ENCODE results near the gene THBS2.

THBS2 gene

GRCh38 chr6:169172456-169172855, 81.2 kb downstream of the THBS2 start:
- no peak for DNase-seq
- Mint-ChIP-seq H3K27ac (no peak overlapping the region), H3K36me3 (ENCODE audit: low read depth) (no peaks in the 10 kb centered on the region), H3K4me3 (no peak overlapping the region), H3K9me3 (no peaks in the 10 kb centered on the region), H3K27me3 (peaks cover 2% of the 10 kb centered on the region), H3K4me1 (ENCODE audit: low read depth) (no peaks in the 10 kb centered on the region)

DNA sequence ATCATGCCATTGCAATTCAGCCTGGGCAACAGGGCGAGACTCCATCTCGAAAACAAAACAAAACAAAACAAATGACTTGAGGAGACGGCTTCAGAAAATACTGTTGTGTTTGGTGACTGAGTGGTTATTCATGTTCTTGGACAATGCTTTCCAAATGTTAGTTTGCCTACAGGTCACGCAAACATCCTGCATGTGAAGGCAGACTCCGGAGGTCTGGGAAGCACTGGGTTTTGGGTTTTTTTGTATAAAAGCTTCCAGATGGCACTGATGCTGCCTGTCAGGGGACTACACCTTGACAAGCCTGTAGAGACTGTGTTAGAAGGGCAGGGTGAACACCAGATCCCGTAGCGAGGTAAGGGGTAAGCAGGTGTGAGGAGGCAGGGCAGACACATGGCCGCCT, 81.7 kb downstream of the THBS2 start:
- no peak overlapping the region for H3K27ac Mint-ChIP-seq
- no peaks in the 10 kb centered on the region for H3K36me3 Mint-ChIP-seq (ENCODE audit: low read depth)
- no peak overlapping the region for H3K4me3 Mint-ChIP-seq
- no peak for DNase-seq
- H3K4me1 Mint-ChIP-seq (ENCODE audit: low read depth) = no peaks in the 10 kb centered on the region
- H3K27me3 Mint-ChIP-seq = peaks cover 2% of the 10 kb centered on the region
- no peaks in the 10 kb centered on the region for H3K9me3 Mint-ChIP-seq

DNA sequence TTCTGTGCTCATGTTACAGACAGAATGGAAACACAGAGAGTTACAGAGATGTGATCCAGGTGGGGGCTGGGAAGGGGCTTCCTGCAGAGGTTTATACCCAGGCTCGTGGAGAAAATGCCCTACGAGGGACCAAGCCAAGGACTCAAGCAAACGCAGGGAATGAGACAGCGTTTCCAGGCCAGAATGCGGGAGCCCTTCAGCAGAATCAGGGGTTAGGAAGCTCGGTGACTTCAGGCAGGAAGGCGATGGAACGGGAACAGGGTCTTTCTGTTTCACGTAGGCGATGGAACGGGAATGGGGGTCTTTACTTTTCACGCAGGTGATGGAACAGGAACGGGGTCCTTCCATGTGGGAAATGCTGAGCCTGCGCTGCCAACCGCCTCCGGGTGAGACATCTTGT, 82.6 kb downstream of the THBS2 start:
- H3K9me3 Mint-ChIP-seq = no peaks in the 10 kb centered on the region
- H3K4me1 Mint-ChIP-seq (ENCODE audit: low read depth) = no peaks in the 10 kb centered on the region
- DNase-seq = no peak
- peaks cover 2% of the 10 kb centered on the region for H3K27me3 Mint-ChIP-seq
- H3K27ac Mint-ChIP-seq = no peak overlapping the region
- H3K36me3 Mint-ChIP-seq (ENCODE audit: low read depth) = no peaks in the 10 kb centered on the region
- H3K4me3 Mint-ChIP-seq = no peak overlapping the region

DNA sequence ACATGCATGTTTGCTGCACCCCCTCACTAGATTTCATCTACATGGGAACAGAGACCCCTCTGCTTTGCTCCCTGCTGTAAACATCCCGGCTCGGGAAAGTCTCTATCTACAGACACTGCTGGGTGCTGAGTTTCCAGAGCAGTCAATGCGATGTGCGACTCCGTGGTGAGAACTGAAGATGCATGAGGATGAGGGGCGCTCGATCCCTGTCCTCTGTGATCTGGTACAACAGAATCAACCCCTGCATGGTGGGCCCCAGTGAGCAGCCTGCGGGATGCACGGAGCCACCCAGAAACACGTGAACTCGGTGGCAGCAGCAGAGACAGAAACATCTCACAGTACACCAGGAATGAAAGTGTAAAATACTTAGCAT, 83.1 kb downstream of the THBS2 start:
- no peak for DNase-seq
- Mint-ChIP-seq H3K4me3 (no peak overlapping the region), H3K4me1 (ENCODE audit: low read depth) (no peaks in the 10 kb centered on the region), H3K27ac (no peak overlapping the region), H3K36me3 (ENCODE audit: low read depth) (no peaks in the 10 kb centered on the region), H3K9me3 (no peaks in the 10 kb centered on the region), H3K27me3 (peaks cover 2% of the 10 kb centered on the region)

GRCh38 chr6:169169941-169170582, 83.6 kb downstream of the THBS2 start:
- no peak for DNase-seq
- Mint-ChIP-seq H3K27ac (no peak overlapping the region), H3K4me3 (no peak overlapping the region), H3K9me3 (no peaks in the 10 kb centered on the region), H3K36me3 (ENCODE audit: low read depth) (no peaks in the 10 kb centered on the region), H3K4me1 (ENCODE audit: low read depth) (no peaks in the 10 kb centered on the region), H3K27me3 (no peaks in the 10 kb centered on the region)

- Mint-ChIP-seq H3K4me1 (ENCODE audit: low read depth) (no peaks in the 10 kb centered on the region), H3K4me3 (no peak overlapping the region), H3K27ac (no peak overlapping the region), H3K36me3 (ENCODE audit: low read depth) (no peaks in the 10 kb centered on the region), H3K9me3 (no peaks in the 10 kb centered on the region), H3K27me3 (no peaks in the 10 kb centered on the region)
- DNase-seq = no peak
Observed at GRCh38 chr6:169169375-169169774, 84.3 kb downstream of the THBS2 start.

DNA sequence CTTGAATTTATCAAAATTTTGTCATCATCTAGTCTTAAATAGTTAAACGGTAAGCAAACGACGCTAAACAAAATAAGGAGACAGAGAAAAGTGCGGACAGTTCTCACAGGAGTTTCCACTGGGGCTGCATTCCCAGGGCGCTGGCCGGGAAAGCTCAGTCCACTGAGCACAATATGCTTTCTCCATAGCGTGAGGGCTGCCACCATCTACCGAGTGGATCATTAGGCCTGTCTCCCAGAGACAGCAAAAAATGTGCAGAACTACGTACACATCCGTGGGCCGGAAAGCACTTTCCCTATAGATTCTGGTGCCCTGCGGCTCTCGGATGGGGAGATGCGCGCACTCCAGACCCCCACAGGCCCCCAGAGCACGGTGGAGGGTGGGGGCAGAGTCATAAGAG, 84.9 kb downstream of the THBS2 start:
- no peak overlapping the region for H3K4me3 Mint-ChIP-seq
- DNase-seq = no peak
- H3K27me3 Mint-ChIP-seq = no peaks in the 10 kb centered on the region
- no peaks in the 10 kb centered on the region for H3K36me3 Mint-ChIP-seq (ENCODE audit: low read depth)
- H3K27ac Mint-ChIP-seq = no peak overlapping the region
- no peaks in the 10 kb centered on the region for H3K4me1 Mint-ChIP-seq (ENCODE audit: low read depth)
- H3K9me3 Mint-ChIP-seq = no peaks in the 10 kb centered on the region

DNA sequence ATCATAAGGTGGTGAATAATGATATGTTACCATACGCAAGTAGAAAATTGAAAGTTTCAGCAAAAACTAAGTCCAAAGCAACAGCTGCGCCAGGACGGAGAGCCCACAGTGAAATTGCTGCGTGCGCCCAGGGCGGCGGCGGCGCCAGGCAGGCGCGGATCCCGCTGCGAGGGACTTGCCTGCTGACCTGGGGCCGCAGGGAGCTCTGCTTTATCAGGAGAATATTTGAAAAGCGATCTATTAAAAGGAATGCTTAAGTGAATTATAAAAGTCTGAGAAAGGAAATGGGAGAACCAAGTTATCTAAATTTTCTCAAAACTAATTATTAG, 85.4 kb downstream of the THBS2 start:
- H3K4me1 Mint-ChIP-seq (ENCODE audit: low read depth) = no peaks in the 10 kb centered on the region
- H3K27me3 Mint-ChIP-seq = no peaks in the 10 kb centered on the region
- no peak overlapping the region for H3K4me3 Mint-ChIP-seq
- H3K36me3 Mint-ChIP-seq (ENCODE audit: low read depth) = no peaks in the 10 kb centered on the region
- H3K27ac Mint-ChIP-seq = no peak overlapping the region
- DNase-seq = no peak
- no peaks in the 10 kb centered on the region for H3K9me3 Mint-ChIP-seq

- Mint-ChIP-seq H3K36me3 (ENCODE audit: low read depth) (no peaks in the 10 kb centered on the region), H3K27me3 (no peaks in the 10 kb centered on the region), H3K9me3 (no peaks in the 10 kb centered on the region), H3K4me1 (ENCODE audit: low read depth) (no peaks in the 10 kb centered on the region), H3K4me3 (no peak overlapping the region), H3K27ac (no peak overlapping the region)
- DNase-seq = no peak
Observed at GRCh38 chr6:169167581-169168301, 85.9 kb downstream of the THBS2 start.

DNA sequence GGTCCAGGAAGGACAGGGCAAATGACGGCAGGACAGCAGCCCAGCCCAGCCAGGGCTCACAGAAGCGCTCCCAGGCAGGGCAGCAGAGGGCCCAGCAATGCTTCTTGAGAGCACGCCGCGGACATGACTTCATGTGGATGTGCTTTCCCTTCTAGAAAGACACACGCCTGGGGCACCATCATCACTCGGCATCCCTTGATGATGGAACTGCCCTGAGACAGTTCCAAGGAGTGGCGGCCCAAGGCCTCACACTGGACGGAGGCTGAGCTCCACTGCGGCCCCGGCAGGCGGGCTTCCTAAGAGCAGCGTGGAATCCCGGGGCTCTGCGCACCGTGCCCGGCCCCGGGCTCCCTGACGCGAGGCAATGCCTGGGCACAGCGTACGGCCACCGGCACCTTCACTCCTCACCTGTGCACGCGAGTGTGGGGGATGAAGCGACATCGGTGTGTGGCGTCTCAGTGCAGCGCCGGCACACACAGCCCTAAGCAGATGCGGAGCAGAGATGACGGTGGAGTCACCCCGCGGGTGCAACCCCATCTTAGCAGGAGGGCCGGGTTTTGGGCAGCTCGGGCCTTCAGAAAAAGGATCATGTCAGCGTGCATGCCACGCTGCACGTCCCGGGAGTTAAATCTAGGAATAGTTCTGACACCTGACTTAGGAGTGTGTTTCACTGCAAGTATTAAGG, 86.6 kb downstream of the THBS2 start:
- peaks cover 5% of the 10 kb centered on the region for H3K27me3 Mint-ChIP-seq
- no peak for DNase-seq
- H3K4me3 Mint-ChIP-seq = no peak overlapping the region
- H3K9me3 Mint-ChIP-seq = no peaks in the 10 kb centered on the region
- no peaks in the 10 kb centered on the region for H3K4me1 Mint-ChIP-seq (ENCODE audit: low read depth)
- H3K27ac Mint-ChIP-seq = no peak overlapping the region
- no peaks in the 10 kb centered on the region for H3K36me3 Mint-ChIP-seq (ENCODE audit: low read depth)

All from activated T-cell treated with anti-CD3 and anti-CD28 coated beads, Interleukin-2, amount 50 U/mL, for 24 hours (primary cell).